Small intestine (tissue), 16 donors: ENCODE results near the gene PDCD4. TPM values are rescaled to one million over a fixed set of nuclear protein-coding genes. Genes with fewer than 3 reads are reported as not detected.

Experiments
- DNase-seq, 2 donors: peaks; one replicate each; pipeline versions ENCODE4 v3.0.0 to v3.0.0-alpha.2; 2013
- FAIRE-seq: peaks from 2 replicates; lab custom pipeline; 2012; peaks lifted over from hg19 to GRCh38; lab: Jason Lieb, UNC
- H3K27ac ChIP-seq, 3 donors: one replicate each; pipeline ENCODE4 v1.5.1; 2013; ENCODE audit warnings: low read length in 2 of 3, mild to moderate bottlenecking in 2 of 3, control low read depth in 1 of 3, inconsistent platforms in 1 of 3, low read depth in 1 of 3, moderate library complexity in 1 of 3
- H3K27me3 ChIP-seq, 3 donors: one replicate each; pipeline ENCODE4 v1.6.1; 2013; ENCODE audit warnings: low read length in 3 of 3, inconsistent platforms in 1 of 3; ENCODE audit not compliant: control insufficient read depth in 3 of 3, insufficient read depth in 3 of 3
- H3K36me3 ChIP-seq, 3 donors: one replicate each; pipeline ENCODE4 v1.6.1; 2013; ENCODE audit warnings: low read length in 3 of 3, inconsistent platforms in 1 of 3, low read depth in 1 of 3, mild to moderate bottlenecking in 1 of 3, moderate library complexity in 1 of 3; ENCODE audit not compliant: control insufficient read depth in 3 of 3, insufficient read depth in 2 of 3
- H3K4me1 ChIP-seq, 3 donors: one replicate each; pipeline ENCODE4 v1.6.1; 2013; ENCODE audit warnings: low read length in 2 of 3, inconsistent platforms in 1 of 3, low read depth in 1 of 3, mild to moderate bottlenecking in 1 of 3, moderate library complexity in 1 of 3; ENCODE audit not compliant: control insufficient read depth in 3 of 3, insufficient read depth in 2 of 3
- H3K4me3 ChIP-seq, 3 donors: one replicate each; pipeline ENCODE4 v1.5.1; 2013; ENCODE audit warnings: low read length in 3 of 3, control low read depth in 1 of 3, inconsistent platforms in 1 of 3, low read depth in 1 of 3, mild to moderate bottlenecking in 1 of 3, moderate library complexity in 1 of 3
- H3K9me3 ChIP-seq, 2 donors: one replicate each; pipeline ENCODE4 v1.6.1; 2013; ENCODE audit warnings: low read depth in 1 of 2, low read length in 1 of 2; ENCODE audit not compliant: control insufficient read depth in 2 of 2, insufficient read depth in 1 of 2
- WGBS, 3 donors: extraction: QIAGEN DNeasy Blood & Tissue Kit; methylation state at CpG; one replicate each; pipeline ENCODE4 v1.1.7; 2013; 5-methylcytosine and 5-hydroxymethylcytosine counted together
- long read RNA-seq, 10 donors: transcript quantifications; one replicate each; lab custom pipeline, GENCODE V29; 2026
- polyA plus RNA-seq, 4 donors: library from polyadenylated mRNA; stranded (reverse) in 3 of 4; unstranded in 1 of 4; fragments of 200-250 nt in 3 of 4; fragments of 120-200 nt in 1 of 4; gene quantifications; one replicate each; pipeline versions ENCODE4 v1.2.1 to v1.2.3, GENCODE V29; 2013
- donor health status: healthy with polysubstance abuse.
- donor health status: control.
- donor health status: control.
- donor health status: Bipolar disorder and iron deficiency.
- donor health status: healthy.

PDCD4 gene
- 100 to 1,000 TPM; 111 to 346 (median 216) TPM for polyA plus RNA-seq
- long read RNA-seq, donor 1, transcript PDCD4-201 (12 exons, 3,602 nt) = major isoform, 24 of 70 reads
- long read RNA-seq, donor 1, partial matches to known transcripts = 43 of 70 reads
- long read RNA-seq, donor 1, other reads (novel, unspliced or antisense) = 0 of 70 reads
- long read RNA-seq, donor 2, transcript PDCD4-201 (12 exons, 3,602 nt) = major isoform, 5 of 5 reads
- long read RNA-seq, donor 2, partial matches to known transcripts = 0 of 5 reads
- long read RNA-seq, donor 2, other reads (novel, unspliced or antisense) = 0 of 5 reads
- long read RNA-seq, donor 3, transcript PDCD4-201 (12 exons, 3,602 nt) = major isoform, 7 of 15 reads
- long read RNA-seq, donor 3, partial matches to known transcripts = 6 of 15 reads
- long read RNA-seq, donor 3, other reads (novel, unspliced or antisense) = 0 of 15 reads
- long read RNA-seq, donor 4, partial matches to known transcripts = 0 of 1 reads
- long read RNA-seq, donor 4, other reads (novel, unspliced or antisense) = 0 of 1 reads
- long read RNA-seq, donor 5 = 0 reads
- long read RNA-seq, donor 6, transcript PDCD4-201 (12 exons, 3,602 nt) = major isoform, 15 of 21 reads
- long read RNA-seq, donor 6, partial matches to known transcripts = 6 of 21 reads
- long read RNA-seq, donor 6, other reads (novel, unspliced or antisense) = 0 of 21 reads
- long read RNA-seq, donor 7 = 0 reads
- long read RNA-seq, donor 8 = 0 reads
- long read RNA-seq, donor 9, partial matches to known transcripts = 0 of 11 reads
- long read RNA-seq, donor 9, other reads (novel, unspliced or antisense) = 6 of 11 reads
- long read RNA-seq, donor 10, transcript PDCD4-201 (12 exons, 3,602 nt) = major isoform, 20 of 52 reads
- long read RNA-seq, donor 10, partial matches to known transcripts = 22 of 52 reads
- long read RNA-seq, donor 10, other reads (novel, unspliced or antisense) = 9 of 52 reads

DNA sequence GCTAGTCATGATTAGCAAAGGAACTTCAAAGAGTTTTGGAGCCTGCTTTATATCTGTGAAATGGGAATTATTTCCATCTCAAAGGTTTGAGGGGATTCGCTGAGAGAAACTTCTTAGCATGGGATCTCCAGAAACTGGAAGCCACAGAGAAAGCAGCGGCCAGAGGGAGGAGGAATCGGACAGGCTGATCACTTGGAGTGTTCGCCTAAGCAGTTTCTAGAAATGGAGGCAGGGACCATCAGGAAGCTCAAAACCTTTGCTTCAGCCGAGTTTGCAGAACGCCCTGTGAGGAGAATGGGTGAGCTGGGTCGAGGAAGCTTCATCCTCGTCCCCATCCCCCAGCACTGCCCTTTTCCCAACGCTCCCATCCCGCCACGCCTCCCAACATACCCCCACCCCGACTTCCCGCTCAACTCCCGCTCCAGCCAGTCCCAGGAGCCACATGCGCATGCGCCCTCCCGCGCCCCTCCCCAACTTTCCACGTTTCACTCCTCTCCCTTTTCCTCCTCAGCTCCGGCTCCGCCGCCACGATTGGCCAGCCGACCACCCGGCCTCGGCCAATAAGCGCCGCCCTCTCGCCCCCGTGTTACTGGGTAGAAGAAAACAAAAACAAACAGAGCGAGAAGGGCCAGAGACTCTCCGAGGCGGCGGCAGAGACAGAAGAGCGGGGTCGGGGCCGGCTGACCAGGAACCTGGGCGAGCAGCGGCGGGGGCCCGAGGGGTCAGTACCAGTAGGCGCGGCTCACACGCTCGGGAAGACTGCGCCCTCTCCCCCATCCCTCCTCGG is at the start of gene PDCD4:
Gene PDCD4, plus strand, starts transcription at position 631 of the 787 bp plus-strand sequence. CDS start 4,100 bp downstream, outside the sequence.
- Histone ChIP-seq H3K27ac (peak within 1 kb of the TSS; percentile 94 to 97 (median 95)), H3K36me3 (peaks cover 0 to 7% (median 0%) of the 10 kb centered on the region in 3 donors), H3K9me3 (no peaks in the 10 kb centered on the region), H3K27me3 (no peaks in the 10 kb centered on the region), H3K4me1 (peaks cover 0 to 11% (median 8%) of the 10 kb centered on the region in 3 donors), H3K4me3 (peak within 1 kb of the TSS; percentile 81 to 100 (median 93))
- DNase-seq = peak; percentile 98 to 99
- FAIRE-seq = no peak
- 1 to 2% (median 1%) methylated on average over 41 to 47 of the region's 47 CpGs for WGBS, 3 donors

DNA sequence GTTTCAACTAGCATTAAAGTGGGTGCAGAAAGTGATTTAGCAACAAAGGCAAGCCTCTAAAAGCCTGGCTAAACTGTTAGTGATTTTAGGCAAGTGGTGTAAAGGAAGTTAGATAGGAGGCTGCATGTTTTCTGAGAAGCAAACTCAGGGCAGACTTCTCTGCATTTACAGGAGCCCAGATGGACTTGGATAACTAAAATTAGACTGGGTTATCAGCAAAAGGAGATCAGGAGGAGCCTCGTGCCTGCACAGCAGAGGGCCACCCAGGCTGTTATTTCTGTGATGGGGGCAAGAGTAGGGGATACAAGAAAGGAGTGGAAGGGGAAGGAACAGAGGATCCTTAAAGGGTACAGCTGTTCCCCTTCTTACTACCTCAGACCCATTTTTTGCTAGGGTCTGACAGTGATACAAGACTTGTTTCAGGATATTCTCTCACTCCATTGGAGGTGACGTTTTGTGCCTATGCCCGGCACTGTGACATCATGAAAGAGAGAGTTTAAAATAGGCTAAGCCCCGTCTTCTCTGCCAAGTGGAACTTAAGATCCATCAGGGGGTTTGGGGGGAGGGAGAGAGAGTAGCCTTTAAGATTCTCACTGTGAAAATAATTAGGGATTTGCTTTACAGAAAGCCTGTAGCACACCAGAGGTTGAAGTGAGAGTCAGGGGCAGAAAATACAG is 49.6 kb upstream of the PDCD4 start:
- Histone ChIP-seq H3K27me3 (no peaks in the 10 kb centered on the region), H3K4me1 (peaks cover 5 to 32% (median 12%) of the 10 kb centered on the region in 3 donors), H3K4me3 (no peak overlapping the region), H3K36me3 (no peaks in the 10 kb centered on the region), H3K9me3 (no peaks in the 10 kb centered on the region), H3K27ac (peak overlapping the region in 2 of 3 donors; percentile 34 to 46)
- DNase-seq (no peak), FAIRE-seq (no peak)
- WGBS, 3 donors = 54 to 62% (median 59%) methylated on average over 4 of the region's 4 CpGs

DNA sequence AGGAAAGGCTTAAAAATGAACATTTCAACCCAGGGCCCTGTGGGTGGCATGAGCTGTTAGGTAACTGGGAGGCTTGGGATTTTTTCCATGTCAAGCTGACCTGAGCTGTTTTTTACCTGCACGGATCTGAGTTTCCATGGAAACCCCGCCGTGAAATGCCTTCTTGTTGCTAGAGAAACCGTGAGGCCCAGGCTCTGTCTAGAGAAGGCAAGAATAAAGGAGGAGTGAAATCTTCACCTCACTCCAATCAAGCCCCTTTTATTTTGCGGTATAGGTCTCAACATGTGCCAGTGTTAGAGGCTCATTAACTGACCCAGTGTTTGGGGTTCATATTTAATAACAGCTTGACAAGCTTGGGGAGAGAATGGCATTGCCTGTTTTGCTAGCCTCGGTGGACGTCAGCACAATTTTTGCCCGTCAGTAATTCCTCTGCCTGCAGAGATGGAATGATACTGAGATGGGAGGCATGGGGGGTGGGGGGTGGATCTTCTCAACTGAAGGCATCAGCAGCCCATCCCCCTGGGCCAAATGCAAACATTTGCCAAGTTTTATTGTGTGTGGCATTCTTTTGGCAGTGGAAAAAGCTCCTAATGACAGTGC is 48.9 kb upstream of the PDCD4 start:
- Histone ChIP-seq H3K4me1 (peaks cover 5 to 32% (median 12%) of the 10 kb centered on the region in 3 donors), H3K27ac (peak overlapping the region in 2 of 3 donors; percentile 34 to 46), H3K27me3 (no peaks in the 10 kb centered on the region), H3K36me3 (no peaks in the 10 kb centered on the region), H3K9me3 (no peaks in the 10 kb centered on the region), H3K4me3 (no peak overlapping the region)
- no peak for FAIRE-seq
- no peak for DNase-seq
- WGBS, 3 donors = 76 to 83% (median 81%) methylated on average over 8 of the region's 8 CpGs

DNA sequence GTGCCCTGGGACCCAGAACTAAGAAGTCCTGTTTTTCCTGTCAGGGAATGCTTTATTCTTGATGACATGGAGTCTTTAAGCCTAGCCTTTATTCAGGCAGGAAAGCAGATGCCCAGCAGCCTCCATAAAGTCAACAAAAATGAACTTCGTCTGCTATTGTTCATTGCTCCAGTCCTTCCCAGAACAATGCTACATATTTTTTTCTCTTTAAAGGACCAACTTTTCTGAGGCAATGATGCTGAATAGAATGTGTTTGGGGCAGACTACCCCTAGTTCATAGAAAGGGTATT is 47.6 kb upstream of the PDCD4 start:
- Histone ChIP-seq H3K4me1 (peaks cover 2 to 26% (median 10%) of the 10 kb centered on the region in 3 donors), H3K9me3 (no peaks in the 10 kb centered on the region), H3K36me3 (no peaks in the 10 kb centered on the region), H3K4me3 (no peak overlapping the region), H3K27ac (peak overlapping the region in 1 of 3 donors; percentile 59), H3K27me3 (no peaks in the 10 kb centered on the region)
- FAIRE-seq (no peak), DNase-seq (no peak)
- 31 to 50% (median 37%) methylated on average over 1 of the region's 1 CpG for WGBS, 3 donors

DNA sequence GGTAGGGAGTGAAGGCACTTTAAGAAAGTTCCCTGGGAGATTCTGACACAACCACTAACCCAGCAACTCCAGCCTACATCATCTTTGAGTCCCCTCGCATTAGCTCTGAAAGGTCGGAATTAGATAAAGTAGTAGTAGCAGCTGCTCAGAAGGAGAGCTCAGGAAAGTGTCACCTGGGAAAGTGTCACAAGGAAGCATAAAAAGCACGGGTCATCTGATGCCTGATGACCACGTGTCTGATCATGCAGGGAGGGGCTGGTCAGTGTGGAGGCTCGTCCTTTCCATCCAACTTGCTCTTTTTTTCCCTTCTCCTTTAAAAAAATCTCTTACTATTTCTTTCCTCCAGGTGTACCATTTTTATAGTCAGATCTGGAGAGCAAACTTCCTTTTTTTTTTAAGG is 47.1 kb upstream of the PDCD4 start:
- H3K9me3 ChIP-seq = no peaks in the 10 kb centered on the region
- DNase-seq (peak in 1 of 2 donors; percentile 62), FAIRE-seq (no peak)
- H3K4me3 ChIP-seq = no peak overlapping the region
- H3K27me3 ChIP-seq = no peaks in the 10 kb centered on the region
- 43 to 64% (median 44%) methylated on average over 5 of the region's 5 CpGs for WGBS, 3 donors
- peaks cover 2 to 26% (median 10%) of the 10 kb centered on the region in 3 donors for H3K4me1 ChIP-seq
- peaks cover 0 to 2% (median 0%) of the 10 kb centered on the region in 3 donors for H3K36me3 ChIP-seq
- peak overlapping the region in 1 of 3 donors; percentile 59 for H3K27ac ChIP-seq

DNA sequence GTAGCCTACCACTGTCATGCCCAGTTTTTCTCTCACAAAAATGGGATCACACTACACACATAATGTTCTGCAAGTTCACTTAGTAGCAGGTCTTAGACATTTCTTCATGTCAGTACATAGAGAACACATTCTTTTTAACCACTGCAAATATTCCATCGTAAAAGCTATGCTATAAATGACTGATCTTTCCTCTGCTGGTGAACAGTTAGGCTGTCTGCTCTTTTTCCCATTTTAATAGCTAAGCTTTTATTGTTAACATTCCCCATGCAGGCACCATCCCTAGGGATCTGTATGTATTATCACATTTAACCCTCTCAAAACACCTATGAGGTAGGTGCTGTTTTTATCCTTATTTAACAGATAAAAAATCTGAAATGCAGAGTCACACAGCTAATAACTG is 46.2 kb upstream of the PDCD4 start:
- no peak for FAIRE-seq
- H3K27ac ChIP-seq = no peak overlapping the region

DNA sequence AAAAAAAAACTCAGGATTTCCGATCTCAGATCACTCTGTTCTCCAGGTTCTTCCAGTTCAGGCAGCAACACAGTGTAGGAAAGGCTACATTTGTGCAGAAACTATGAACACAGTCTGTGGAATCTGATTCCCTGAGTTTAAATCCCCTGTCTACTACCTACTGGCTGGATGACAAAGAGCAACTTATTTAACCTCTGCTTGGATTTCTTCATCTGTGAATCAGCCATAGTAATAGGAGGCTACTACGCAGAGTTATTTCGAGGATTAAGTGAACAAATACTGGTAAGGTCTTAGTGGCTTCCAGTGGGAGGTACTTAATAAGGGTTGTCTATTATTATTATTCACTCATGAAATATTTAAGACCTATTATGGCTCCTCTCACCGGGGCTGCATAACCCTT is 44.3 kb upstream of the PDCD4 start:
- Histone ChIP-seq H3K4me3 (no peak overlapping the region), H3K27ac (no peak overlapping the region), H3K9me3 (no peaks in the 10 kb centered on the region), H3K27me3 (no peaks in the 10 kb centered on the region), H3K4me1 (peaks cover 2 to 22% (median 10%) of the 10 kb centered on the region in 3 donors), H3K36me3 (peaks cover 0 to 2% (median 0%) of the 10 kb centered on the region in 3 donors)
- no peak for DNase-seq
- 61 to 71% (median 70%) methylated on average over 4 of the region's 4 CpGs for WGBS, 3 donors
- FAIRE-seq = no peak

More for the DNA sequence above, 46.2 kb upstream of the PDCD4 start:
- Histone ChIP-seq H3K4me3 (no peak overlapping the region), H3K36me3 (peaks cover 0 to 2% (median 0%) of the 10 kb centered on the region in 3 donors), H3K4me1 (peaks cover 2 to 26% (median 10%) of the 10 kb centered on the region in 3 donors), H3K27me3 (no peaks in the 10 kb centered on the region), H3K9me3 (no peaks in the 10 kb centered on the region)
- 83 to 86% (median 85%) methylated on average over 1 of the region's 1 CpG for WGBS, 3 donors
- no peak for DNase-seq
